ENCODE measurements around the gene KHDC3L.

Gene KHDC3L

DNA sequence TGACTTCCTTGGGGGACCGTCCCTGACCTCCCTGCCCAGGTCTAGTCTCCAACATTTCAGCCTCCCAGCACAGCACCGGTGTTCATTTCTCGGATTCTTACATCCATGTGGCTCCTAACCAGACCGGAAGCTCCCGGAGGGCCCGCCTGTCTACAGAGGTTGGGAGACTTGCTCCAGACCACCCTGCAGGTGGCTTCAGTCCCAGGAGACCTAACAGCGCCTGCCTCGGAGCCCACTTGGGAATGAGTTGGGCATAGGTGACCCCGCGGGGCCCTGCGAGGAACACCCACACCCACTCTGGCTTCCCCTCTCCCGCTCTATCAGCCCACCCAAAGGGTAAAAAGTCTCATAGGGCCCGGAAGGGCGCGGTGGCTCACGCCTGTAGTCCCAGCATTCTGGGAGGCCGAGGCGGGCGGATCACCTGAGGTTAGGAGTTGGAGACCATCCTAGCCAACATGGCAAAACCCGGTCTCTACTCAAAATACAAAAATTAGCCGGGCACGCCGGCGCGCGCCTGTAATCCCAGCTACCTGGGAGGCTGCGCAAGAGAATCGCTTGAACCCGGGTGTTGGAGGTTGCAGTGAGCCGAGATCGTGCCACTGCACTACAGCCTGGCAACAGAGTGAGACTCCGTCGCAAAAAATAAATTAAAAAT is 13.8 kb upstream of the KHDC3L start:
- Histone ChIP-seq H3K36me3 (replicated peaks) (no peaks in the 10 kb centered on the region), H3K27me3 (replicated peaks) (peaks cover 9% of the 10 kb centered on the region), H3K27ac (no peak overlapping the region), H3K4me3 (ENCODE audit: low read depth, low read length) (no peak overlapping the region)
- DNase-seq: no peak
- in situ Hi-C loops (cut with HindIII; ENCODE audit: low pct_ligation_motif_present, low sequenced_read_pairs): no loop called here
- TF ChIP-seq, protein P1, sequence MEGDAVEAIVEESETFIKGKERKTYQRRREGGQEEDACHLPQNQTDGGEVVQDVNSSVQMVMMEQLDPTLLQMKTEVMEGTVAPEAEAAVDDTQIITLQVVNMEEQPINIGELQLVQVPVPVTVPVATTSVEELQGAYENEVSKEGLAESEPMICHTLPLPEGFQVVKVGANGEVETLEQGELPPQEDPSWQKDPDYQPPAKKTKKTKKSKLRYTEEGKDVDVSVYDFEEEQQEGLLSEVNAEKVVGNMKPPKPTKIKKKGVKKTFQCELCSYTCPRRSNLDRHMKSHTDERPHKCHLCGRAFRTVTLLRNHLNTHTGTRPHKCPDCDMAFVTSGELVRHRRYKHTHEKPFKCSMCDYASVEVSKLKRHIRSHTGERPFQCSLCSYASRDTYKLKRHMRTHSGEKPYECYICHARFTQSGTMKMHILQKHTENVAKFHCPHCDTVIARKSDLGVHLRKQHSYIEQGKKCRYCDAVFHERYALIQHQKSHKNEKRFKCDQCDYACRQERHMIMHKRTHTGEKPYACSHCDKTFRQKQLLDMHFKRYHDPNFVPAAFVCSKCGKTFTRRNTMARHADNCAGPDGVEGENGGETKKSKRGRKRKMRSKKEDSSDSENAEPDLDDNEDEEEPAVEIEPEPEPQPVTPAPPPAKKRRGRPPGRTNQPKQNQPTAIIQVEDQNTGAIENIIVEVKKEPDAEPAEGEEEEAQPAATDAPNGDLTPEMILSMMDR (IDR thresholded peaks at IDR 0.05; ENCODE audit: low read depth, low read length, missing control alignments): no peak

DNA sequence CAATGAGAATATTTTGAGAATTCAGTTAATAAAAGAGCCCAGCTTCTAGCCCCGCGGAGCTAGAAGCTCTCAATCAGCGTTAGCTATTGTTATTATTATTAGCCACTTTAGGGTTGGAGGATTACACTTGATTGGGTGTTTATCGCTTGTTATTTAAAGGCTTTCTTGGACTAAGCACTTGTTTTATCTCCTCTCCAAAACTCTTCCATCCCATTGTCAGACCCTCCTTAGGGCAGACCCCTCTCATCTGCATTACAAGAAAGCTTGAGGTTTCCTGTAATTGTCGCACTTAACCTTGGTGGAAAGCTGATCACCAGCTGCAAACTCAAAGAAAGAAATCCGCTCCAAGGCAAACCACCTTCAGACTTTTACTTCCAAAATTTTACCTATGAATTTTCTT is 13.1 kb upstream of the KHDC3L start:
- H3K4me3 ChIP-seq (ENCODE audit: low read depth, low read length): no peak overlapping the region
- TF ChIP-seq, protein P1 (IDR thresholded peaks at IDR 0.05; ENCODE audit: low read depth, low read length, missing control alignments): no peak
- in situ Hi-C loops (cut with HindIII; ENCODE audit: low pct_ligation_motif_present, low sequenced_read_pairs): no loop called here
- peaks cover 9% of the 10 kb centered on the region for H3K27me3 ChIP-seq (replicated peaks)
- no peaks in the 10 kb centered on the region for H3K36me3 ChIP-seq (replicated peaks)
- no peak for DNase-seq
- H3K27ac ChIP-seq: no peak overlapping the region

DNA sequence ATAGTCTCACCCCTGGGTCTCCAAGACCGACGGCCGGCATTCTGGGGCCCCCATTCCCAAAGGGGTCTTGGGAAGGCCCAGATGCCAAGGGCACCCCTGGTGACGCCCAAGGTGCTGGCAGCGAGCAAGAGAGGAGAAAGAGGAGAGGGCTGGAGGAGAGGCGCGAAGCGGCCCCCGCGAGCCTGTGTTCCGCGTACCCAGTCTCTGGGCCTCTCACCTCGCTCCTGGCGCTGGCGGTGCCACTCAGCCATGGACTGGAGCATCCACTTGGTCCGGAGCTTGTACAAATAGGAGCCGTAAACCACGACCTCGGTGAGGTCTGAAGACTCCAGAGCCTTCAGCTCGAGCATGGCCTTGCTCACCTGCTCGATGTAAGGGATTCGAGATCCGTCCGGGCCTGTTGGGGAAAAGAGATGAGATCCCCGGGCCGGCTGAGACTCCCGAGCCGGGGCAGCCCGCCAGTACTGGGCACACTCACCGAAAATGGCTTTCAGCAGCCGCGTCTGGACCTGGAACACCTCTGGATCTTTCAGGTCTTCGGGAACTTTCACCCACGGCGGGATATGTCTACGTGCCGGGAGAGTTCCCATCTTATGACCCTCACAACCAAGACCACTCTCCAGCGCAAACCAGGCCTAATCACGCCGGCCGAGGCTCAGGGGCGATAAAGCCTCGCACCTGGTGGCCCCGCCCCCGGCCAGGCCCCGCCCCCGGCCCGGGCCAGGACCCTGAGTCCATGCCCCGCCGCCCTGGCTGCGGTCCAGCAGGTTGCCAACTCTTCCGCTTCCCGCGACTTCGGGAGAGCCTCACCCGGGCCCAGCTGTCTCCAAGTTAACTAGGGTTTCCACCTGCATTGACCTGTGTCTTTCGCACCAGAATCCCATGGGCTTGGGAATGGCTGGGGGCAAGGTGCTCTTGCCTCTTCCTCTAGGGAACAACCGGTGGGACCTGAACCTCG is 8.5 kb upstream of the KHDC3L start, which contains the start of gene DPPA5:
Gene DPPA5, minus strand, starts transcription at position 641 of the 958 bp plus-strand sequence. Its CDS starts 51 bp downstream, at position 590.
- Histone ChIP-seq H3K27me3 (replicated peaks) (peaks cover 8% of the 10 kb centered on the region), H3K36me3 (replicated peaks) (no peaks in the 10 kb centered on the region), H3K27ac (no peak within 1 kb of the TSS), H3K4me3 (ENCODE audit: low read depth, low read length) (no peak within 1 kb of the TSS)
- TF ChIP-seq, protein P1 (IDR thresholded peaks at IDR 0.05; ENCODE audit: low read depth, low read length, missing control alignments): no peak
- DNase-seq: no peak
- in situ Hi-C loops (cut with HindIII; ENCODE audit: low pct_ligation_motif_present, low sequenced_read_pairs): no loop called here

DNA sequence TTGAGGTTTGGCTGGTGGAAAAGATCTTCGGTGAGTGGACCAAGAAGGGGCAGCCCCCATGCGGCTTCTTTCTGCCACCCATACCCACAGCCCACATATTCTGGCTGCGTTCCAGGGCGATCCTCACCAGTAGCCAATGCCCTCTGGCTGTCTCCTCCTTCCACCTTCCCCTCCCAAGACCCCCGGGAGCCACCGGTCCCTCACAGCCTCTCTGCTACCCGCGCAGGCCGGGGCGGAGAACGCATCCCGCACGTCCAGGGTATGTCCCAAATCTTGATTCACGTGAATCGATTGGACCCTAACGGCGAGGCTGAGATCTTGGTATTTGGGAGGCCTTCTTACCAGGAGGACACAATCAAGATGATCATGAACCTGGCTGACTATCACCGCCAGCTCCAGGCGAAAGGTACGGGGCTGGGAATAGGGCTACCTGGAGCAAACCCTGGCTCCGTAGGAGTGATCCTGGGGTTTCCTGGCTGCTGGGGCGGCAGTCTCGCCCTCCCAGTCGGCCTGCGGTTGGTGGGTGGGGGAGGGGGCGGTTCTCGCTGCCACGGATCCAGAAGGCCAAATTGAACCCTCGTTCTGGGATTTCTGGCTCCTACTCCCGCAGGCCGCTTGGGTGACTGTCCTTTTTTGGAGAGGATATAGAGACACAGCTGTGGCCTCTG is 545 bp downstream of the KHDC3L start:
- no peaks in the 10 kb centered on the region for H3K27me3 ChIP-seq (replicated peaks)
- H3K27ac ChIP-seq: no peak overlapping the region
- no peak overlapping the region for H3K4me3 ChIP-seq (ENCODE audit: low read depth, low read length)
- in situ Hi-C loops (cut with HindIII; ENCODE audit: low pct_ligation_motif_present, low sequenced_read_pairs): no loop called here
- TF ChIP-seq, protein P1 (IDR thresholded peaks at IDR 0.05; ENCODE audit: low read depth, low read length, missing control alignments): no peak
- H3K36me3 ChIP-seq (replicated peaks): no peaks in the 10 kb centered on the region
- no peak for DNase-seq

DNA sequence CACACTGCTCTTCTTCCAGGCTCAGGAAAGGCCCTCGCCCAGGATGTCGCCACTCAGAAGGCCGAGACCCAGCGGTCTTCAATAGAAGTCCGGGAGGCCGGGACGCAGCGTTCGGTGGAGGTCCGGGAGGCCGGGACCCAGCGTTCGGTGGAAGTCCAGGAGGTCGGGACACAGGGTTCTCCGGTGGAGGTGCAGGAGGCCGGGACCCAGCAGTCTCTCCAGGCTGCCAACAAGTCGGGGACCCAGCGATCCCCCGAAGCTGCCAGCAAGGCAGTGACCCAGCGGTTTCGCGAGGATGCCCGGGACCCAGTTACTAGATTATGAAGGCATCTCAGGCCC is 1.0 kb downstream of the KHDC3L start:
- in situ Hi-C loops (cut with HindIII; ENCODE audit: low pct_ligation_motif_present, low sequenced_read_pairs): no loop called here
- no peaks in the 10 kb centered on the region for H3K27me3 ChIP-seq (replicated peaks)
- H3K36me3 ChIP-seq (replicated peaks): no peaks in the 10 kb centered on the region
- no peak overlapping the region for H3K4me3 ChIP-seq (ENCODE audit: low read depth, low read length)
- DNase-seq: no peak
- no peak overlapping the region for H3K27ac ChIP-seq
- TF ChIP-seq, protein P1 (IDR thresholded peaks at IDR 0.05; ENCODE audit: low read depth, low read length, missing control alignments): no peak
